ENCODE data around the gene EFCAB8.

EFCAB8 gene

DNA sequence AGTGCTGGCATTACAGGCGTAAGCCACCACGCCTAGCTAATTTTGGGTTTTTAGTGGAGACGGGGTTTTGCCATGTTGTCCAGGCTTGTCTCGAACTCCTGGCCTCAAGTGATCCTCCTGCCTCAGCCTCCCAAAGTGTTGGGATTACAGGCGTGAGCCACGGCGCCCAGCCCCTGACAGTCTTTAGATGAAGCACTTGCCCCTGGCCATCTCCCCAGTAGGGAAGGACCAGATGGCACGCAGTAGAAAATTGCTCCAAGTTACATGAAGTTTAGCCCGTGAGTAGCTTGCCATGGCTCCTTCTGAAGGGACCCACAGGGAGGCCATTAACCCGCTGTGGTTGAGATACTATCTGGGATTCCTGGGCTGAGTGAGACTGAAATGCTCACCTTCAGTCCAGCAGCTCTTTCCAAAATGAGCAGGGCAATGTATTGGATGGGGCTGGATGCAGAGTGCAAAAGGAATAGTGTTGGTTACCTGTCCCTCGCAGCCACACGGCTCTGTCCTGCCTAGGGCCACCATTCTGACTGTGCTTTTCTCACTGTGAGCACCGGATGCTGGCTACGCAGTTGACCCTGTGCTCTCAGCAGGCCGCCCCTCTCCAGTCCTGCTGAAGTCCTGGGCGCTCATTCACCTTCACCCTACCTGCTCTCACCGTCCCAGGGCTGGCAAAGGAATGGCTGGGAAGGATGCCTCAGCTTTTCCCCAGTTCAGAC, 66.9 kb downstream of the EFCAB8 start:
- Histone ChIP-seq H3K36me3 (replicated peaks) (no peaks in the 10 kb centered on the region), H3K4me3 (ENCODE audit: low read depth, low read length) (no peak overlapping the region), H3K27ac (no peak overlapping the region), H3K27me3 (replicated peaks) (no peaks in the 10 kb centered on the region)
- no peak for DNase-seq
- in situ Hi-C loops (cut with HindIII; ENCODE audit: low pct_ligation_motif_present, low sequenced_read_pairs) = no loop called here
- TF ChIP-seq, protein P1, sequence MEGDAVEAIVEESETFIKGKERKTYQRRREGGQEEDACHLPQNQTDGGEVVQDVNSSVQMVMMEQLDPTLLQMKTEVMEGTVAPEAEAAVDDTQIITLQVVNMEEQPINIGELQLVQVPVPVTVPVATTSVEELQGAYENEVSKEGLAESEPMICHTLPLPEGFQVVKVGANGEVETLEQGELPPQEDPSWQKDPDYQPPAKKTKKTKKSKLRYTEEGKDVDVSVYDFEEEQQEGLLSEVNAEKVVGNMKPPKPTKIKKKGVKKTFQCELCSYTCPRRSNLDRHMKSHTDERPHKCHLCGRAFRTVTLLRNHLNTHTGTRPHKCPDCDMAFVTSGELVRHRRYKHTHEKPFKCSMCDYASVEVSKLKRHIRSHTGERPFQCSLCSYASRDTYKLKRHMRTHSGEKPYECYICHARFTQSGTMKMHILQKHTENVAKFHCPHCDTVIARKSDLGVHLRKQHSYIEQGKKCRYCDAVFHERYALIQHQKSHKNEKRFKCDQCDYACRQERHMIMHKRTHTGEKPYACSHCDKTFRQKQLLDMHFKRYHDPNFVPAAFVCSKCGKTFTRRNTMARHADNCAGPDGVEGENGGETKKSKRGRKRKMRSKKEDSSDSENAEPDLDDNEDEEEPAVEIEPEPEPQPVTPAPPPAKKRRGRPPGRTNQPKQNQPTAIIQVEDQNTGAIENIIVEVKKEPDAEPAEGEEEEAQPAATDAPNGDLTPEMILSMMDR (IDR thresholded peaks at IDR 0.05; ENCODE audit: low read depth, low read length, missing control alignments) = no peak

DNA sequence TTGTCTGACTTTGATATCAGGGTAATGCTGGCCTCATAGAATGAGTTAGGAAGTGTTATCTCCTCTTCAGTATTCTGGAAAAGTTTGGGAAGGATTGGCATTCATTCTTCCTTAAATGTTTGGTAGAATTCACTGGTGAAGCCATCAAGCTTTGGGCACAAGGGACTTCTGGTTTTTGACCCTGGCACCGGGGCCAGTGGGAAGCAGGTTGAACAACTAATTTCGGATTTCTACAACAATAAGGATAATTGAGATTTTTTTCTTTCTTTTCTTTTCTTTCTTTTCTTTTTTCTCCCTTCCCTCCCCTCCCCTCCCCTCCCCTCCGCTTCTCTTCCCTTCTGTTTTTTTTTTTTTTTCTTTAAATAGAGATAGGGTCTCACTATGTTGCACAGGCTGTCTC, 70.4 kb downstream of the EFCAB8 start:
- H3K27ac ChIP-seq = no peak overlapping the region
- no peaks in the 10 kb centered on the region for H3K27me3 ChIP-seq (replicated peaks)
- no peak for DNase-seq
- no peak overlapping the region for H3K4me3 ChIP-seq (ENCODE audit: low read depth, low read length)
- in situ Hi-C loops (cut with HindIII; ENCODE audit: low pct_ligation_motif_present, low sequenced_read_pairs) = no loop called here
- TF ChIP-seq, protein P1 (IDR thresholded peaks at IDR 0.05; ENCODE audit: low read depth, low read length, missing control alignments) = no peak
- H3K36me3 ChIP-seq (replicated peaks) = no peaks in the 10 kb centered on the region

DNA sequence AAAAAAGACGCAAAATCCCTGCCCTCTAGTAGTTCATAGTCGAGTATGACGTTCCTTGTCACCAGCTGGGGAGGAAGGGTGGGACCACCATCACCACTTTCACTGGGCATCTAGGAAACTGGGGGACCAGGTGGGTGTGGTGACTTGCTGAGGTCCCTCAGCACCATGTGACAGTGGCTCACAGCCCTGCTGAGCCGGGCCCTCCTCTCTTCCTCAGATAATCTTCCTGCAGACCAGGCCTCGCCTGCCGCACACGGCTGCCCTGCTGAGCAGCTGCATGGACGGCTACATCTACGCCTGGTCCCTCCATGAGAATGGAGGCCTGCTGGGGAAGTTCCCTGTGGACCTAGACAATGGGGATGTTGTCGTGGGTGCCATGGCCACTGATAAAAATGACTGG, 71.5 kb downstream of the EFCAB8 start:
- TF ChIP-seq, protein P1 (IDR thresholded peaks at IDR 0.05; ENCODE audit: low read depth, low read length, missing control alignments) = no peak
- in situ Hi-C loops (cut with HindIII; ENCODE audit: low pct_ligation_motif_present, low sequenced_read_pairs) = no loop called here
- Histone ChIP-seq H3K27me3 (replicated peaks) (no peaks in the 10 kb centered on the region), H3K27ac (no peak overlapping the region), H3K4me3 (ENCODE audit: low read depth, low read length) (no peak overlapping the region), H3K36me3 (replicated peaks) (no peaks in the 10 kb centered on the region)
- no peak for DNase-seq

DNA sequence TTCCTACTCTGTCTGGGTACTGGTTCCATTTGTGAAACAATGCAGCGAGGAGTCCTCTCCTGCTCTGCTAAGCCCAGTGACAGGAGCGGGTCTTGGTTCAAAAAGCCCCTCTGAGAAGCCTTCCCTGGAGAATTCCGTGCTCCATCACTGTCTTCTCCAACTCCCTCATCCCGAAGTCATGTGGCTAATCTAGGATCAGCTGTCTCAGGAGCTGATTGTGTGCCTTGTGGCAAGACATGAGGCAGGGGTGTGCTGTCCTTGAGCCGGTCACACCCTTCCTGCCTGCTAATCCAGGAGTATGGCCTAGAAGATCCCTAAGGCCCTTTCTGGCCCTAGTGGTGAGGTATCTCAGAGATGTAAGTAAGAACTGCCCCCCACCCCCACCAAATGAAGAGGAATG, 72.0 kb downstream of the EFCAB8 start:
- Histone ChIP-seq H3K27me3 (replicated peaks) (no peaks in the 10 kb centered on the region), H3K4me3 (ENCODE audit: low read depth, low read length) (no peak overlapping the region), H3K36me3 (replicated peaks) (no peaks in the 10 kb centered on the region), H3K27ac (no peak overlapping the region)
- in situ Hi-C loops (cut with HindIII; ENCODE audit: low pct_ligation_motif_present, low sequenced_read_pairs) = no loop called here
- TF ChIP-seq, protein P1 (IDR thresholded peaks at IDR 0.05; ENCODE audit: low read depth, low read length, missing control alignments) = no peak
- DNase-seq = no peak

DNA sequence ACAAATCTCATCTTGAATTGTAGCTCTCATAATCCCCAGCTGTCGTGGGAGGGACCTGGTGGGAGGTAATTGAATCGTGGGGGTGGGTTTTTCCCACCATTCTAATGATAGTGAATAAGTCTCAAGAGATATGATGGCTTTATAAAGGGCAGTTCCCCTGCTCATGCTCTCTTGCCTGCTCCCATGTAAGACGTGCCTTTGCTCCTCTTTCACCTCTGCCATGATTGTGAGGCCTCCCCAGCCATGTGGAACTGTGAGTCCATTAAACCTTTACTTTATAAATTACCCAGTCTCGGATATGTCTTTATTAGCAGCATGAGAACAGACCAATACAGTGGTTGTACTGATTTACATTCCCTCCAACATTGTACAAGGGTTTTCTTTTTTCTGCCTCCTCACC, 75.9 kb downstream of the EFCAB8 start:
- no peak for DNase-seq
- Histone ChIP-seq H3K36me3 (replicated peaks) (no peaks in the 10 kb centered on the region), H3K27me3 (replicated peaks) (no peaks in the 10 kb centered on the region), H3K27ac (no peak overlapping the region), H3K4me3 (ENCODE audit: low read depth, low read length) (no peak overlapping the region)
- TF ChIP-seq, protein P1 (IDR thresholded peaks at IDR 0.05; ENCODE audit: low read depth, low read length, missing control alignments) = no peak
- in situ Hi-C loops (cut with HindIII; ENCODE audit: low pct_ligation_motif_present, low sequenced_read_pairs) = no loop called here
